ENCODE data around the gene MAD1L1. TPM values are rescaled to one million over a fixed set of nuclear protein-coding genes. Genes with fewer than 3 reads are reported as not detected.

MAD1L1 gene
- total and polyA plus RNA-seq, 3 donors from 2014 or later: 63.1 to 149 (median 94.6) TPM

DNA sequence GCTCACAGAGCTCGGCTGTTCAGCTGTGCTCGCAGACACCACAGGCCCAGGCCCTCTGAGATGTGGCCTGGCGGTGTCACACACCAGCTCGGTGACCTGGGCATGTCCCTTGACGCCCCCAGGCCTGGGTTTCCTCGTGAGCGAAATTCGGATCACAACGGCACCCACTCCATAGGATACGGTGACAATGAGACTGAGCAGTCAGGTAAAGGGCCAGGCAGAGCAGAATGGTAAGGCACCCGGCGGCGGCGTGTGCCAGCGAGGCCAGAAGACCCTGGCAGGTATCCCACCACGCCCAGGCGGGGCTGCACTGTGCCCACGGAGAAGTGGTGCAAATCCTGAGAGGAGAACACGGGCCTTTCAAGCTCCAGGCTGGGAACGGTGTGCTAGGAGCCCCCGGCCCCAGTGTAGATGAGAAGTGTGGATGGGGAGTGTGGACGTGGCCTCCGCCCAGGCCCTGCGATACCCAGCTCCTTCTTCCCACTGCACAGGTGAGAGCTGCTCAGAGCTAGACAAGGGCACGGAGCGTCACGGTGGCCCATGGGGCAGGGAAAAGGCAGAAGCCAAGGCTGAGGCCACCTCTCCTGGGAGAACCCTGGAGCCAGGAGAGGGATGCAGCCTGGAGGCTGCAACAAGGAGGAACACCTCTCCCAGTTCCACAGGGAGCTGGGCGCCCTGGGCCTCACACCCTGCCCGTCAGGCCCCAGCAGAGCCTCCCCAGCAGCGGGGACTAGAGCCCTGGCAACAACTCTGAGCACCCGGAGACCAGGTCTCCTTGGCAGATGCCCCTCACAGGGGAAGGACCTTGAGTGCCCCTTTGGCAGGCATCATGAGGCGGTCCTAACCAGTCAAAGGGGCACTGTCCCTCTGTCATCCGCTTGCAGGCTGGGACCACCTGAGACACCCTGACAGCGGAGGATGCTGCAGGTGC lies 219.1 kb downstream of the MAD1L1 start:
- H3K4me3 ChIP-seq: no peak overlapping the region
- peaks cover 7% of the 10 kb centered on the region for H3K4me1 ChIP-seq
- TF ChIP-seq POLR2A (IDR thresholded peaks at IDR 0.05): no peak
- TF ChIP-seq, protein P1, sequence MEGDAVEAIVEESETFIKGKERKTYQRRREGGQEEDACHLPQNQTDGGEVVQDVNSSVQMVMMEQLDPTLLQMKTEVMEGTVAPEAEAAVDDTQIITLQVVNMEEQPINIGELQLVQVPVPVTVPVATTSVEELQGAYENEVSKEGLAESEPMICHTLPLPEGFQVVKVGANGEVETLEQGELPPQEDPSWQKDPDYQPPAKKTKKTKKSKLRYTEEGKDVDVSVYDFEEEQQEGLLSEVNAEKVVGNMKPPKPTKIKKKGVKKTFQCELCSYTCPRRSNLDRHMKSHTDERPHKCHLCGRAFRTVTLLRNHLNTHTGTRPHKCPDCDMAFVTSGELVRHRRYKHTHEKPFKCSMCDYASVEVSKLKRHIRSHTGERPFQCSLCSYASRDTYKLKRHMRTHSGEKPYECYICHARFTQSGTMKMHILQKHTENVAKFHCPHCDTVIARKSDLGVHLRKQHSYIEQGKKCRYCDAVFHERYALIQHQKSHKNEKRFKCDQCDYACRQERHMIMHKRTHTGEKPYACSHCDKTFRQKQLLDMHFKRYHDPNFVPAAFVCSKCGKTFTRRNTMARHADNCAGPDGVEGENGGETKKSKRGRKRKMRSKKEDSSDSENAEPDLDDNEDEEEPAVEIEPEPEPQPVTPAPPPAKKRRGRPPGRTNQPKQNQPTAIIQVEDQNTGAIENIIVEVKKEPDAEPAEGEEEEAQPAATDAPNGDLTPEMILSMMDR (IDR thresholded peaks at IDR 0.05): no peak
- no peak overlapping the region for H3K27ac ChIP-seq
- 83 to 92% methylated on average over 8 to 34 of the region's 34 CpGs for WGBS, 2 donors
- no peaks in the 10 kb centered on the region for H3K27me3 ChIP-seq
- no peaks in the 10 kb centered on the region for H3K9me3 ChIP-seq
- H3K36me3 ChIP-seq (ENCODE audit: low read depth, missing control alignments): no peaks in the 10 kb centered on the region
- DNase-seq: no peak
- intact Hi-C loops (cut with DNase I; ENCODE audit: low total_unique reads): no loop called here

DNA sequence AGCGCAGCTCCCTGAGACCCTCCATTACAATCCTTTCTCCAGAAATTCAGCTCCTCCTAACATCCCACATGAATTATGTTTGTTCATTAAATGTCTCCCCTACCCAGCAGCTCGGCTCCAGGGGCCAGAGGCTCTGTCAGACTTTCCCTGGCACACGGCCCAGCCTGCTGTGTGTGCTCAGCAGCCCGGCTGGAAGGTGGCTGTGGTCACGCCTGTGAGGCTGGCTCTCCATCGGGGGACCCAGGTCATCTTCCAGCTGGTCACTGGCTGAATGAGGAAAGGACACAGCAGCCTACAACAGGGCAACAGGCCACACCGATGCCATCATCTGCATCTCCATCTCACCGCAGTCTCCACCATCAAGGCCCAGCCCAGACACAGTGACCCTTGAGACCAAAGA lies 219.8 kb downstream of the MAD1L1 start:
- no peaks in the 10 kb centered on the region for H3K27me3 ChIP-seq
- no peak overlapping the region for H3K4me3 ChIP-seq
- intact Hi-C loops (cut with DNase I; ENCODE audit: low total_unique reads): no loop called here
- no peak overlapping the region for H3K27ac ChIP-seq
- H3K36me3 ChIP-seq (ENCODE audit: low read depth, missing control alignments): no peaks in the 10 kb centered on the region
- peaks cover under 1% of the 10 kb centered on the region for H3K4me1 ChIP-seq
- no peaks in the 10 kb centered on the region for H3K9me3 ChIP-seq
- DNase-seq: no peak
- WGBS, 2 donors: 72 to 73% methylated on average over 6 to 8 of the region's 8 CpGs
- TF ChIP-seq, protein P1 (IDR thresholded peaks at IDR 0.05): no peak
- no peak for TF ChIP-seq POLR2A (IDR thresholded peaks at IDR 0.05)

DNA sequence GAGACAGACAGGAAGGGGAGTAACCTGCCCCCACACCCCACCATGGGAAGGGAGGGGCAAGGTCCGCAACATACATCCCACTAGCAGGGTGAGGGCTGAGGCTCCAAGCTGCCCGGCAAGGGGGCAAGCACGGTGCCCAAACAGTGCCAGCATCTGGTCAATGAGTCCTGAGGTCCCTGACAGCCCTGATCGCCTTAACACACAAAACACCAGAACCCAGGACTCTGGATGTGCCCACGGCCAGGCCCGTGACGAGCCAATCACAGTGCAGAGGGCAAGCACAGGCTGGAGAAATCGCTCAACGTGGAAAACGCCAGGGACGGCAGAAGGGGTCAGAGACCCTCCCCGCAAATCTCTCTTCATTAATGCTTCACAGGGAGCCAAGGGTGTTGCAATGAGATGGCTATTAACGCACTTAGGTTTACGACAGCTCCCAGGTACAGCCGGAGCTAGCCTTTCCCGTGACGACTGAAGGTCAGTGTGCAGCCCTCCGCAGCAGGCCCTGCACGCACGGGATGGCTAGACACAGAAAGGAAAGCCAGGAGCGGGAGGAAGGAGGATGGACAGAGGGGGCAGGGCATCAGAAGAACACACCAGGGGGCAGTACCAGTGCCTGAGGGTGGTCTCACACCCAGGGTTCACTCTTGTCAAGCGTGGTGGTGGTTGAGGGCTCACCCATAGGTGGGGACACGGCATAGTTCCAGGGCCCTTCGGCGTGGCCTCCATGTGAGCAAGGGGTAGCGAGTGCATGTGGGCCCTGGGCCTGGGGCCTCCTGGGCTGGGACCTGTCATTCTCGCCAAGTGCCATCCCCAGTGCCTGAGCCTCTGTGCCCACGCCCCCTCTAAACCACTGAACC lies 220.5 kb downstream of the MAD1L1 start:
- H3K4me1 ChIP-seq: no peaks in the 10 kb centered on the region
- DNase-seq: no peak

DNA sequence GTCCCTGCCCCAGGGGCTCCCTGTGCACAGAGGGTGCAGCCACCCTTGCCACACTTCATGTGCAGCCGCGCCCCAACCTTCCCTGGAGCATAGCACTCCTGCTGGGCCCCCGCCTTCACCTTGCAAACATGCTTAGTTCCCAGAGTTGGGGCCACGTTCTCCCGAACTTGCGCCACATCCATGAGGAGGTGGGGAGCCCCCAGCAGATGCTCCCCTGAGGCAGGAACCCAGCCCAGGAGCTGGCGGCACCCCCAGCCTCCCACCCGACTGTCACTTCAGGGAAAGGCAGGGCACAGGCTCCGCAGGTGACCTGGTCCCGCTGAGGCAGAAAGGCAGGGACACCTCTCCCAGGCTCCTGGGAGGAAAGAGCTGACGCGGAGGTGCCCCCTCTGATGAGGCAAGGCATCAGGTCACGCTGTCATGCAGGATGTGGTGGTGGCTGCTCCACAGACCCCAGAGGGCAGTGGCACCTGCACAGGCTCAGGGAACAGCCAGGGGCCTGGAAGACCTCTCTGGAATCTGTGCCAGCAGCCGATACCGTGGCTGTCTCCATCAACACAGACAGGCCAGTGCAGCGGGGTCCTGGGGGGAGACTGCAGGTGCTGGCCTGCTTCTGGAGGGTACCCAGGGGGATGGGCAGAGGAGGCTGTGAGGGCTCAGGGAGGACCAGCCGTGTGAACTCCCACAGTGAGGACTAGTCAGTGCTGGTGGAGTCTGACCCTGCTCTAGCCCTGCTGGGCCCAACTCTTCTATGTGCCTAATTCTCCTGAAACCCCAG lies 221.3 kb downstream of the MAD1L1 start:
- Histone ChIP-seq H3K9me3 (no peaks in the 10 kb centered on the region), H3K4me1 (peaks cover 4% of the 10 kb centered on the region), H3K4me3 (no peak overlapping the region), H3K27ac (no peak overlapping the region), H3K27me3 (no peaks in the 10 kb centered on the region), H3K36me3 (ENCODE audit: low read depth, missing control alignments) (no peaks in the 10 kb centered on the region)
- TF ChIP-seq, protein P1 (IDR thresholded peaks at IDR 0.05): no peak
- TF ChIP-seq POLR2A (IDR thresholded peaks at IDR 0.05): no peak
- intact Hi-C loops (cut with DNase I; ENCODE audit: low total_unique reads): no loop called here
- no peak for DNase-seq
- 97 to 99% methylated on average over 10 to 14 of the region's 17 CpGs for WGBS, 2 donors

More for the DNA sequence above, 220.5 kb downstream of the MAD1L1 start:
- no peak overlapping the region for H3K27ac ChIP-seq
- no peak for TF ChIP-seq POLR2A (IDR thresholded peaks at IDR 0.05)
- TF ChIP-seq, protein P1 (IDR thresholded peaks at IDR 0.05): no peak
- H3K36me3 ChIP-seq (ENCODE audit: low read depth, missing control alignments): no peaks in the 10 kb centered on the region
- 90 to 94% methylated on average over 21 to 28 of the region's 28 CpGs for WGBS, 2 donors
- no peaks in the 10 kb centered on the region for H3K27me3 ChIP-seq
- no peak overlapping the region for H3K4me3 ChIP-seq
- intact Hi-C loops (cut with DNase I; ENCODE audit: low total_unique reads): no loop called here
- no peaks in the 10 kb centered on the region for H3K9me3 ChIP-seq
